ENCODE data around the gene CPEB1.

Gene CPEB1

GRCh38 chr15:82566690-82567089 lies 80.5 kb downstream of the CPEB1 start:
- TF ChIP-seq TAF1 (IDR thresholded peaks at IDR 0.05; ENCODE audit: borderline replicate concordance, insufficient read depth, low read length) = no peak
- 0 out of 2 replicates have a peak, but pooled peaks have one; percentile 34 for TF ChIP-seq SIN3A (IDR thresholded peaks at IDR 0.05; ENCODE audit: borderline replicate concordance, insufficient read depth, low read length)
- TF ChIP-seq POLR2AphosphoS5 (IDR thresholded peaks at IDR 0.05; ENCODE audit: low read depth, low read length) = no peak
- no peak for TF ChIP-seq REST (IDR thresholded peaks at IDR 0.05; ENCODE audit: insufficient read depth in 1 of 2, low read depth in 2 of 2, low read length in 2 of 2)

GRCh38 chr15:82558502-82558901 lies 88.7 kb downstream of the CPEB1 start:
- TF ChIP-seq SIN3A (IDR thresholded peaks at IDR 0.05; ENCODE audit: borderline replicate concordance, insufficient read depth, low read length) (no peak), REST (IDR thresholded peaks at IDR 0.05; ENCODE audit: insufficient read depth in 1 of 2, low read depth in 2 of 2, low read length in 2 of 2) (no peak)

DNA sequence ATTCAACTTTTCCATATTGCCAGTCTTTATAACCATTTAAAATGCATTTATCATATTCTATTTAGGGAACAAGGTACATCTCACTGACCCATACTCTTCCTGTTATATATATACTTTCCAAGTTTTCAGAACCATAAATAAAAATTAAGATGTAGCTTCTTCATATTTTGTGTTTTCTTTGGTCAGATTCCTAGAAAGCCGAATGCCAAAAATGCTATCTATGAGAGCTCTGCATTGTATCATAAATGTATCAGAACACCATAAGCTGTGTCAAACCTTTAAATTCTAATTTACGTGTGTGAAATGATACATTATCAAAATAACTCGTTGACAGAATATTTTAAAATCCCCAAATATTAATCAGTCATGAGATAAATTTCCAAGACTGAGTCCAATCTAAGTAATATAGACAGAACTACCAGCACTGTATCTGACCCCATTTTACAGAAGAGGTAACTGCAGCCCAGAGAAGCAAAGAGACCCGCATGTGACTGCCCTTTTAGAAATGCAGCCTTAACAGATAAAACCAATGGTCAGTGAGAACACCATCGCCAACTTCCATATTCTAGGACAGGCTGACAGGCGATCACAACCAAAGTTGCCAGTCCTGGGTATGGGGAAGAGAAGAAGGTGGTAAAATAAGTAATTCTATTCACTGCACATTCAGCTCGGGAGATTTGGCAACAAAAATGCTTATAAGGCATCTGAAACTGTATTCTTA lies 90.7 kb downstream of the CPEB1 start:
- no peak for TF ChIP-seq REST (IDR thresholded peaks at IDR 0.05; ENCODE audit: insufficient read depth in 1 of 2, low read depth in 2 of 2, low read length in 2 of 2)
- no peak for TF ChIP-seq POLR2AphosphoS5 (IDR thresholded peaks at IDR 0.05; ENCODE audit: low read depth, low read length)

DNA sequence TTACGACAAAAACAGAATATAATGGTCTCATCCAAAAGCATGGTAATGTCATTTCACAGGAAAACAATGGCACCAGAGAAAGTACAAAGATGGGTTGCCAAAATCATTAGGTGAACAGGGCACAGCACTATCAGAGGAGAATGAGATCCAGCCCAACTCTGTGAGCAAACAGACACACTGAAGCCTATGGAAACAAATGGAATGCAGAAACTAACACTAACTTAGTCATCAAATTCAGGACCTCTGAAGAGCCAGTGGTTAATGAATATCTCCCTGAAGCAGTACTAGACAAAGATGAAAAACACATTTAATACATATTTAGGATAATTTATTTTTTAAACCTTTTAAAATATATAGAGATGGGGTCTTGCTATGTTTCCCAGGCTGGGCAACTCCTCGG lies 92.3 kb downstream of the CPEB1 start:
- TF ChIP-seq SIN3A (IDR thresholded peaks at IDR 0.05; ENCODE audit: borderline replicate concordance, insufficient read depth, low read length) (no peak), REST (IDR thresholded peaks at IDR 0.05; ENCODE audit: insufficient read depth in 1 of 2, low read depth in 2 of 2, low read length in 2 of 2) (no peak), TAF1 (IDR thresholded peaks at IDR 0.05; ENCODE audit: borderline replicate concordance, insufficient read depth, low read length) (no peak), FOXP2 (optimal IDR thresholded peaks at IDR 0.05; ENCODE audit: borderline replicate concordance, extremely low read depth, extremely low read length, insufficient read depth) (no peak), POLR2AphosphoS5 (IDR thresholded peaks at IDR 0.05; ENCODE audit: low read depth, low read length) (no peak)

- TF ChIP-seq REST (IDR thresholded peaks at IDR 0.05; ENCODE audit: insufficient read depth in 1 of 2, low read depth in 2 of 2, low read length in 2 of 2) (no peak), SIN3A (IDR thresholded peaks at IDR 0.05; ENCODE audit: borderline replicate concordance, insufficient read depth, low read length) (no peak), POLR2AphosphoS5 (IDR thresholded peaks at IDR 0.05; ENCODE audit: low read depth, low read length) (no peak), FOXP2 (optimal IDR thresholded peaks at IDR 0.05; ENCODE audit: borderline replicate concordance, extremely low read depth, extremely low read length, insufficient read depth) (no peak), TAF1 (IDR thresholded peaks at IDR 0.05; ENCODE audit: borderline replicate concordance, insufficient read depth, low read length) (no peak)
Measured at GRCh38 chr15:82554351-82554750, 92.8 kb downstream of the CPEB1 start.

Measured in PFSK-1 (cell line).